ENCODE measurements around the gene SHE. TPM values are rescaled to one million over a fixed set of nuclear protein-coding genes. Genes with fewer than 3 reads are reported as not detected.
A peak's percentile ranks its signal among the peaks of the same experiment; 100 is the strongest.

Gene SHE
- total RNA-seq, 3 donors from 2014 or later (not counting 1 experiment from before 2014, with no cell fraction given), result 0.10 to 0.14 TPM; not detected in 1

GRCh38 chr1:154434346-154435085, 67.7 kb downstream of the SHE start:
- intact Hi-C loops (cut with micrococcal nuclease), result no loop called here
- Histone ChIP-seq H3K4me3 (ENCODE audit: low read length) (no peak overlapping the region), H3K36me3 (ENCODE audit: control insufficient read depth, insufficient read depth, low read length) (no peaks in the 10 kb centered on the region), H3K9me3 (ENCODE audit: control insufficient read depth, insufficient read depth, low read length) (no peaks in the 10 kb centered on the region), H3K27ac (ENCODE audit: low read length) (no peak overlapping the region), H3K27me3 (ENCODE audit: control insufficient read depth, insufficient read depth, low read length) (no peaks in the 10 kb centered on the region), H3K4me1 (ENCODE audit: control insufficient read depth, insufficient read depth, low read length) (peaks cover 26% of the 10 kb centered on the region)
- no peak for TF ChIP-seq CTCF (IDR thresholded peaks at IDR 0.05)
- no peak overlapping the region for H3K4me3 Mint-ChIP-seq
- ATAC-seq (no peak), DNase-seq (no peak)
- H3K27me3 Mint-ChIP-seq (ENCODE audit: low read depth in 2 of 2), result peaks cover 0 to 13% of the 10 kb centered on the region in 2 donors
- H3K27ac Mint-ChIP-seq, result no peak overlapping the region
- peaks cover 9 to 24% of the 10 kb centered on the region in 2 donors for H3K4me1 Mint-ChIP-seq
- no peaks in the 10 kb centered on the region for H3K9me3 Mint-ChIP-seq
- H3K36me3 Mint-ChIP-seq, result no peaks in the 10 kb centered on the region
- whole genome bisulfite sequencing (ENCODE audit: insufficient coverage), result 92% methylated on average over 17 of the region's 18 CpGs

GRCh38 chr1:154433161-154433764, 68.9 kb downstream of the SHE start:
- 77% methylated on average over 8 of the region's 9 CpGs for WGBS (ENCODE audit: insufficient coverage)
- Mint-ChIP-seq H3K27ac (peak overlapping the region in 1 of 2 donors; percentile 33), H3K4me3 (no peak overlapping the region), H3K9me3 (no peaks in the 10 kb centered on the region), H3K36me3 (no peaks in the 10 kb centered on the region), H3K27me3 (ENCODE audit: low read depth in 2 of 2) (peaks cover 0 to 7% of the 10 kb centered on the region in 2 donors), H3K4me1 (peaks cover 9 to 22% of the 10 kb centered on the region in 2 donors)
- no peak for TF ChIP-seq CTCF (IDR thresholded peaks at IDR 0.05)
- Histone ChIP-seq H3K9me3 (ENCODE audit: control insufficient read depth, insufficient read depth, low read length) (no peaks in the 10 kb centered on the region), H3K4me3 (ENCODE audit: low read length) (no peak overlapping the region), H3K27me3 (ENCODE audit: control insufficient read depth, insufficient read depth, low read length) (no peaks in the 10 kb centered on the region), H3K36me3 (ENCODE audit: control insufficient read depth, insufficient read depth, low read length) (no peaks in the 10 kb centered on the region), H3K4me1 (ENCODE audit: control insufficient read depth, insufficient read depth, low read length) (peaks cover 26% of the 10 kb centered on the region), H3K27ac (ENCODE audit: low read length) (no peak overlapping the region)
- intact Hi-C loops (cut with micrococcal nuclease), result no loop called here
- no peak for DNase-seq
- ATAC-seq, result no peak

- ATAC-seq (peak; percentile 85 to 88 (median 86)), DNase-seq (peak; percentile 50 to 62)
- peaks cover 0 to 7% of the 10 kb centered on the region in 2 donors for H3K27me3 Mint-ChIP-seq (ENCODE audit: low read depth in 2 of 2)
- intact Hi-C loops (cut with micrococcal nuclease), result no loop called here
- no peak overlapping the region for H3K27ac ChIP-seq (ENCODE audit: low read length)
- no peak overlapping the region for H3K4me3 ChIP-seq (ENCODE audit: low read length)
- H3K27ac Mint-ChIP-seq, result peak overlapping the region in 1 of 2 donors; percentile 86
- H3K36me3 Mint-ChIP-seq, result no peaks in the 10 kb centered on the region
- no peak for TF ChIP-seq CTCF (IDR thresholded peaks at IDR 0.05)
- H3K9me3 Mint-ChIP-seq, result no peaks in the 10 kb centered on the region
- no peaks in the 10 kb centered on the region for H3K36me3 ChIP-seq (ENCODE audit: control insufficient read depth, insufficient read depth, low read length)
- no peaks in the 10 kb centered on the region for H3K9me3 ChIP-seq (ENCODE audit: control insufficient read depth, insufficient read depth, low read length)
- WGBS (ENCODE audit: insufficient coverage), result 58% methylated on average over 10 of the region's 10 CpGs
- H3K27me3 ChIP-seq (ENCODE audit: control insufficient read depth, insufficient read depth, low read length), result no peaks in the 10 kb centered on the region
- no peak overlapping the region for H3K4me3 Mint-ChIP-seq
- H3K4me1 ChIP-seq (ENCODE audit: control insufficient read depth, insufficient read depth, low read length), result peaks cover 26% of the 10 kb centered on the region
- peaks cover 9 to 17% of the 10 kb centered on the region in 2 donors for H3K4me1 Mint-ChIP-seq
Observed at GRCh38 chr1:154431586-154432373, 70.4 kb downstream of the SHE start.

All from natural killer cell (primary cell).